Hematopoietic multipotent progenitor cell treated with erythropoietin and hydrocortisone succinate and interleukin-3 and kit ligand, for 15 days (in vitro differentiated cells): ENCODE data around the gene CDK12.

Source experiments
- DNase-seq: peaks from one replicate; pipeline ENCODE4 v3.0.0-alpha.2; 2015; ENCODE audit warnings: low spot score

CDK12 gene

GRCh38 chr17:39549747-39550573 is 88.7 kb downstream of the CDK12 start:
- no peak for DNase-seq

DNA sequence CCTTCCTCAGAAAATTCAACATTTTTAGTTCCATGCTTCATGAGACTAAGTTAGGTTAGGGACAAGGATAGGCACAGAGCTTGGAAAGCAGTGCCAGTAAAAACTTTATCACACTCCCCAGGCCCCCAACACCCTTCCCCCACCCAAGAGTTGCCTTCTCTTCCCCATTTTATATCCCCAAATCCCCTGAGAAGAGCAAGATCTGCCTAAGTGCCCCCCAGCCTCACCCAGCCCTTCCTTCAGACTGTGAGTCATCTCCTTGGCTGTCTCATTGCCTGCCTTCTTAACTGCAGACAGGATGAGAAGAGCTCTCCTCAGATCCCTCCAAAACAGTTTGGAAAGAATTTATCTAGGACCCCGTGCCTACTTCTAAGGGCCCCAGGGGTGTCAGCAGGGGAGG is 90.6 kb downstream of the CDK12 start:
- DNase-seq = no peak

DNA sequence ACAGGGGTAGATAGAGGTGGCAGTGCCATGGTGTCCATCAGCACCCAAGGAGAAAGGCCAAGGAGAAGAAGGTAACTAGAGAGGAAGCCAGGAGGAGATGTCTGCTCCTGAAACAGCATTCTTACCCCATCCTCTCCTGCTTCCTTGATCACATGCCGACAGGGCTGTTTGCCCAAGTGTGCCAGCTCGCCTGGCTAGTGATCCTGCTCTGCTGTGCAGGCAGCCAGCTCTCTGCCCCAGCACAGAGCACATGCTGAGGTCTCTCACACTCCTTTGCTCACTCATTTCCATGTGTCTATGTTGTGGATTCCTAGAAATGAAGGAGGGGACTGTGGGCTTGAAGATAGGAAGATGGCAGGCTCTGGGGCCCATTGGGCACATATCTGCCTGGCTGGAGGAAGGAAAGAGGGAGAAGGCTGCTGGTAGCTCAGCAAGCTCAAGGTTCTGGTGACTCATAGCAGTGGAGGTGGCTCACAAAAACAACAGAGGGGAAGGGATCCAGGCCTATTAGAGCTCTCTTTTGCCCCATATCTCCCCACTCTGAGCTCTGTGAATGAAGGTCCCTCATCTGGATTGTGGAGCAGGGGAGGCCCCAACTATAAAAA is 92.2 kb downstream of the CDK12 start:
- DNase-seq = no peak

DNA sequence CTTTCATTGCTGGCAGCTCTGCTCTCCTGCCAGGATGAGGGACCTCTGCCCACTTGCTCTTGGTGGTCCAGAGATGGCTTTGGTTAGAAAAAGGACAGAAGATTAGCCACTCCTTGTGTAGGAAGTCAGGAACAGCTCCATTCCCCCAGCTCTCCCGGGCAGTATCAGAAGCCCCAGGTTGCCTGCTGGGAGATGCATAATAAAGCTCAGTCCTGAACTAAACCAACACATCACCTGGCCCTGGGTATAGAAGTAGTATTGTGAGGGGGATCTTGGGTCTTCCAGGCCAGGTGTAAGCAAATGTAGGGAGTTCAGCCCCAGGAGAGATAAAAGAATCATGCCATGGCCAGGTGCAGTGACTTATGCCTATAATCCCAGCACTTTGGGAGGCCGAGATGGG is 94.1 kb downstream of the CDK12 start:
- no peak for DNase-seq

DNA sequence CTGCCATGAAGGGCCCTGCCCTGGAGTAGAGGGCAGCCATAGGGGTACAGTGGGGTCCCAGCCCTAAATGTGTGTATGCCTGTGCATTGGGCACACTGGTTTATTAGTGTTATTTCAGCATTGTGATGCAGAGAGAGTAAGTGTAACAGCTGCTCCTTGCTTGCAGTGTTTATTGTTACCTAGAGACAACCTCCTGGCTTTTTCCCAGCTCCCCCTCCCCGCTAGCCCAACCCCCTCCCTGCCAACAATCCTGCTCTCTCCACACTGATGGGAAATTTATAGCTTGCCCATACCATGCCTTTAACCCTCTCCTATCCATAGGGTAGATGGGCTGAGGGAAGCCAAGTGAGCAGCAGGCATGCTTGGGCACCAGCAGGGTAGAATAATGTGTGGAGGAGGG is 95.1 kb downstream of the CDK12 start:
- no peak for DNase-seq

GRCh38 chr17:39562395-39562794 is 101.1 kb downstream of the CDK12 start:
- no peak for DNase-seq

DNA sequence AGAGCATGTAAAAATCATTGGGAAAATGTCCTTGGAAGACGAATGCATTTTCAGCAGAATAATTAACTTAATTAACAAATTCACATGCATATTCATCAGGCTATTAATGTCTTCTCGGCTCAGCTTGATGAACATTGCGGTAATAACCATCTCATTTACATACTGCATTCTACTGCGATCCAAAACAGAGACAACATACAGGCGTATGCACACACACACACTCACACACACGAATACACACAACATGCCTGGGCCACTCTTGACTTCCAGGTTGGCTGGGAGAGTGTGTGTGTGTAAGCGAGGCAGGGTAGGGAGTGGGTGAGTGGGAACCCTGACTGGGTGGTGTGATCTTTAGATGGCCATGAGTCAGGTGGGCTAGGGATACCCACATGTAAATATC is 101.7 kb downstream of the CDK12 start:
- no peak for DNase-seq

DNA sequence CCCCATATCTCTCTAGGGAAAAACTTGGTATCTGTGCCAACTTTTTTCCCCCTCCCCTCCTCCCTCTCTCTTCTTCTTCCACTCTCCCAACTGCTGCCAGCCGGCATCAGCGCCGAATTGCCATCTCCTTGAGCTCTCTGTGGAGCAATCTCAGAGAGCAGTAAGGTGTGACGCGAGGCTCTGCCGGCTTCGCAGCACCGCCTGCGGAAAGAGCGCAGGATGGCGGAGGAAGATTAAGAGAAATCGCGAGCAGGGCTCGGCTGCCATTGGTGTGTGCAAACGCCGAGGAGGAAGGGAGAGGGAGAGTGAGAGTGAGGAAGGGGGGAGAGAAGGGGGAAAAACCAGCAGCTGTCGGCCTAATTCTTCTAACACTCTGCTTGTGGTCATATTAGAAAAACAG is 102.2 kb downstream of the CDK12 start:
- DNase-seq = no peak

DNA sequence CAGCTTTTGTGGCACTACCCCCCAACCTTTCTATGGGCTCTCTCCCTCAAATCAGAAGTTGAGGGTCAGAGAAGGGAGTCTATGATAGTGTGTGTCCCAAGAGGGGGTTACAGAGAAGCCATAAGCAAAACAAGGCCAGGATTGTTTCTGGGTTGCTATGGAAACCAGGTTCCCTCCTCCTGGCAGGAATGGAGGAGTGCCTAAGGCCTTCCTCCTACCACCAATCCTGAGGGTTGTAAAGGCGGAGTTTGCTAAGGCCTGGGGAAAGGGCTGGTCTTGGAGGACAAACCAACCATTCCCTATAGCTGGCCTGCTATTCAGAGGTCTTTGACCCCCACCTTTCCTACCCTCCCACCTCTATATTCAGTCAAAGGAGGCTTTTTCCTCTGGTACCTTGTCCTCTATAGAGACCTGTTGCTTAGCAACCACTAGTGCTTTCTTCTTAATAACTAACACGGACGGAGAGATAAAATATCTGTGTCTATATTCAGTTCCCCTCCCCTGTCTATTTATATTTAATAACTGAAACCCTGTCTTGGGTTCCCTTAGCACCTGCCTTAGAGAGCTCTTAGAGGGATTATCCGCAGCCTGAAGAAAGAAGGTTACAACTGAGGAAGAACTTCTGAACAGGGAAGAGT is 103.0 kb downstream of the CDK12 start:
- no peak for DNase-seq

- no peak for DNase-seq
These were observed 105.0 kb downstream of the CDK12 start for GRCh38 chr17:39566094-39566850.

- no peak for DNase-seq
These were observed 107.4 kb downstream of the CDK12 start for GRCh38 chr17:39568702-39569101.

DNA sequence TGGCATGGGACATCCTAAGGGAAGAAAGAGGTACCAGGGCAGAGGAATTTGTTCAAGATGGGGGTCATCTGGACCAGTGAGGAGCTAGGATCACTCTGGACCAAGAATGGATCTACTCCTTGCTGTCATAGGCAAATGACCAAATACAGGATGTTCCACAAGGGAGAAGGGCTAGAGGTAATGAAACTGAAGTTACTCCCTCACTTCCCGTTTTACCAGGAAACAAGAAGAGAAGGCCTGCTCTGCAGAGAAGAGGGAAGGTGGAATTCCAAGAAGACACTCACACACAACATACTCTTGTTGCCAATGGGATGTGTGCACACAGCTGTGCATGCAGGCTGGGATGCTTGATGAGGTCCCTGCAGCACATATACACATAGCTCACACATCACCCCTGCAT is 107.8 kb downstream of the CDK12 start:
- no peak for DNase-seq

GRCh38 chr17:39572121-39572520 is 110.8 kb downstream of the CDK12 start:
- DNase-seq = no peak

GRCh38 chr17:39573447-39574298 is 112.4 kb downstream of the CDK12 start:
- no peak for DNase-seq

DNA sequence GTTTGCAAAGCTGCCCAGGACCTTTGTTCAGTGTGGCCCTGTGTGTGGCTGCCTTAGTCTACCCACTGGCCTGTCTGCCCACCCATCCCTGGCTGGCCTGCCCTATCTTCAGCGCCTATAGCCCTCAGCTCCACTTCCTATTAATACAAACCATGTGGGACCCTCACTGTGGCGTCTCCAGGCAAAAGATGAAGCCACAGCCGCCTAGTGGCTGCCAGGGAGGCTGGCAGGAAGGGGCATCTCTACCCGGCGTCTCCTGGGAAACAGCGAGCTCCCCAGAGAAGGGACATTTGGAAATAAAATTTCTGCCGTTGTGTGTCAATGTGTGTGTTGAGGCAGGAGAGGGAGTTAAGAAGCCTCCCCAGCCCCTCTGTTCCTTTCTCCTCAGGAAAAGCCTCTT is 114.9 kb downstream of the CDK12 start:
- DNase-seq = no peak

GRCh38 chr17:39578272-39578671 is 117.0 kb downstream of the CDK12 start:
- DNase-seq = no peak

- no peak for DNase-seq
These were observed 118.2 kb downstream of the CDK12 start for GRCh38 chr17:39579318-39580081.

DNA sequence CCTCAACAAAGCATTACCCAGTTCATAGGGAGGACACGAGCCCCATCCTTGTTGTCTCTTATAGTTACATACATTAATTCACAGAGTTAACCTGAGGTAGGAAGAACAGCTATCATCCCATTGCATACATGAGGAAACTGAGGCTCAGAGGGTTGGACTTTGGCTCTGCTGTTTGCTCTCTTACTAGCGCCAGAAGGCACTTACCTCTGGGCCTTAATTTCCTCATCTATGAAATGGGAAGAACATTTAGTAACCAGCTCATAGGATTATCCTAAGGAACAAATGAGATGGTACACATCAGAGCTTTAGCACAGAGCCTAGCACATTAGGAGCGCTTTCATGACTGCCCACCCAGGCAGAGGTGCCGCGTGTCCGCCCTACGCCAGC is 118.8 kb downstream of the CDK12 start:
- no peak for DNase-seq

DNA sequence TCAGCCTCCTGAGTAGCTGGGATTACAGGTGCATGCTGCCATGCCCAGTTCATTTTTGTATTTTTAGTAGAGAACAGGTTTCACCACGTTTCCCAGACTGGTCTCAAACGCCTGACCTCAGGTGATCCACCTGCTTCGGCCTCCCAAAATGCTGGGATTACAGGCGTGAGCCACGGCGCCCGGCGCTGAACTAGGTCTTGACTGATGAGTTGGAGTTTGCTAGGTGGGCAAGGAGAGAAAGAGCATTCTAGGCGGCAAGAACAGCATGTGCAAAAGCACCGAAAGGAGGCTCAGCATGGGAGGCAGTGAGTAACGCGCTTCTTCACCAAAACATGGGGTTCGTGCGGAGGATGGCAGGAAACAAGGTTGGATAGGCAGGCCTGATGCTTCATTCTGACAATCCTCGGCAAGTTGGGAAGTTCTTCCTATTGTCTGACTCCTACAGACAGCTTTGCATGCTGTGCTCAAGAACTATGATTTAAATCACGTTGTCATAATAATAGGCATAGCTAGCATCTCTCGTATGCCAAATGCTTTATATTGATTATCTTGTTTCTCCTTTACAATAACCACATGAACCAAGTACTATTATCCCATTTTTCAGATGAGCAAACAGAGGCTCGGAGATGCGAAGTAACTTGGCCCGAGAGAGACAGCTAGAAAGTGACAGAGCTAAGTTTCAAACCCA is 119.9 kb downstream of the CDK12 start:
- no peak for DNase-seq

DNA sequence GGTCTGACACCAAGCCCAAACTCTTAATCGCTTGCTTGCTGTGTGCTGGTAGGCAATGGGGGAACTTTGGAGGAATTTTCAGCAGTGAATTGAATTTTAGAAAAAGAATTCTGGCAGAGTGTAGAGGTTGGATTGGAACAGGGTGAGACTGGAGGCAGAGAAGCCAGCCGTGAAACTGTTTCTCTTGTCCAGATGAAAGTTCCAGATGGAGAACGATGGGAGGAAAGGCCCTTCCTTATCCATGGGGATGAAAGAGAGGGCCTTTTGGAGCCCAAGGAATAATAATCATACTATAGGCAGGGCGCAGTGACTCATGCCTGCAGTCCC is 120.4 kb downstream of the CDK12 start:
- no peak for DNase-seq

GRCh38 chr17:39582658-39583057 is 121.4 kb downstream of the CDK12 start:
- DNase-seq = no peak
